ENCODE results near the gene TEX30.
"Not testable (repeated sequence)": the region's sequence is repeated elsewhere in the genome, so short reads cannot be mapped to it uniquely, and the experiment has no call there.

TEX30 gene

GRCh38 chr13:102784483-102784882 lies 10.9 kb upstream of the TEX30 start:
- Histone ChIP-seq H2AK5ac (ENCODE audit: low read length) (no peak overlapping the region), H3K27me3 (ENCODE audit: insufficient read depth, low read length) (no peaks in the 10 kb centered on the region), H3K4me2 (ENCODE audit: low read length) (no peak overlapping the region), H2BK12ac (ENCODE audit: low read length) (no peak overlapping the region), H3K4me3 (ENCODE audit: low read depth, low read length) (no peak overlapping the region), H2AFZ (ENCODE audit: insufficient read depth, low read length, poor library complexity) (no peak overlapping the region), H3K4me1 (ENCODE audit: control insufficient read depth in 1 of 2, insufficient read depth in 2 of 2, low read length in 2 of 2) (no peaks in the 10 kb centered on the region), H4K8ac (ENCODE audit: low read depth, low read length) (no peak overlapping the region), H3K9ac (ENCODE audit: low read length) (no peak overlapping the region), H4K12ac (ENCODE audit: low read depth, low read length) (no peak overlapping the region), H4K91ac (ENCODE audit: low read depth, low read length) (no peak overlapping the region), H2BK120ac (ENCODE audit: insufficient read depth, low read length, poor library complexity) (no peak overlapping the region), H3K14ac (ENCODE audit: low read length) (no peak overlapping the region), H3K36me3 (ENCODE audit: control insufficient read depth in 1 of 2, insufficient read depth in 2 of 2, low read length in 2 of 2) (peaks cover 0 to 8% of the 10 kb centered on the region in 2 experiments), H3K27ac (ENCODE audit: low read depth, low read length) (no peak overlapping the region), H2BK5ac (ENCODE audit: low read depth, low read length, poor library complexity) (no peak overlapping the region), H3K23ac (ENCODE audit: low read length) (no peak overlapping the region), H3K9me3 (ENCODE audit: insufficient read depth, low read depth, low read length) (peaks cover 5% of the 10 kb centered on the region), H3K4ac (ENCODE audit: low read depth, low read length) (no peak overlapping the region), H3K79me2 (ENCODE audit: control insufficient read depth, insufficient read depth, low read length, poor library complexity) (no peaks in the 10 kb centered on the region), H3K18ac (ENCODE audit: low read length) (no peak overlapping the region), H3K79me1 (ENCODE audit: low read length) (no peaks in the 10 kb centered on the region)
- WGBS (ENCODE audit: extremely low coverage, insufficient coverage, insufficient read length), result no CpG with 5 or more reads among the region's 3 CpGs
- DNase-seq, result no peak

- no peak overlapping the region for H4K91ac ChIP-seq (ENCODE audit: low read depth, low read length)
- H3K79me1 ChIP-seq (ENCODE audit: low read length), result no peaks in the 10 kb centered on the region
- H3K18ac ChIP-seq (ENCODE audit: low read length), result no peak overlapping the region
- H4K8ac ChIP-seq (ENCODE audit: low read depth, low read length), result no peak overlapping the region
- no peak overlapping the region for H2AK5ac ChIP-seq (ENCODE audit: low read length)
- DNase-seq, result no peak
- no peak overlapping the region for H3K9ac ChIP-seq (ENCODE audit: low read length)
- H3K4ac ChIP-seq (ENCODE audit: low read depth, low read length), result no peak overlapping the region
- H3K36me3 ChIP-seq (ENCODE audit: control insufficient read depth in 1 of 2, insufficient read depth in 2 of 2, low read length in 2 of 2), result no peaks in the 10 kb centered on the region
- no peaks in the 10 kb centered on the region for H3K79me2 ChIP-seq (ENCODE audit: control insufficient read depth, insufficient read depth, low read length, poor library complexity)
- H2BK120ac ChIP-seq (ENCODE audit: insufficient read depth, low read length, poor library complexity), result no peak overlapping the region
- no peak overlapping the region for H4K12ac ChIP-seq (ENCODE audit: low read depth, low read length)
- H3K4me3 ChIP-seq (ENCODE audit: low read depth, low read length), result no peak overlapping the region
- H3K4me2 ChIP-seq (ENCODE audit: low read length), result no peak overlapping the region
- H2BK5ac ChIP-seq (ENCODE audit: low read depth, low read length, poor library complexity), result no peak overlapping the region
- no peak overlapping the region for H2BK12ac ChIP-seq (ENCODE audit: low read length)
- no peak overlapping the region for H3K23ac ChIP-seq (ENCODE audit: low read length)
- H3K14ac ChIP-seq (ENCODE audit: low read length), result no peak overlapping the region
- no peak overlapping the region for H3K27ac ChIP-seq (ENCODE audit: low read depth, low read length)
- peaks cover 5% of the 10 kb centered on the region for H3K9me3 ChIP-seq (ENCODE audit: insufficient read depth, low read depth, low read length)
- no peaks in the 10 kb centered on the region for H3K27me3 ChIP-seq (ENCODE audit: insufficient read depth, low read length)
- no peak overlapping the region for H2AFZ ChIP-seq (ENCODE audit: insufficient read depth, low read length, poor library complexity)
- no peaks in the 10 kb centered on the region for H3K4me1 ChIP-seq (ENCODE audit: control insufficient read depth in 1 of 2, insufficient read depth in 2 of 2, low read length in 2 of 2)
- no CpG with 5 or more reads among the region's 1 CpG for WGBS (ENCODE audit: extremely low coverage, insufficient coverage, insufficient read length)
Measured at GRCh38 chr13:102781591-102781990, 8.0 kb upstream of the TEX30 start.

GRCh38 chr13:102780656-102781055 lies 7.1 kb upstream of the TEX30 start:
- H2AK5ac ChIP-seq (ENCODE audit: low read length); H3K79me2 ChIP-seq (ENCODE audit: control insufficient read depth, insufficient read depth, low read length, poor library complexity); H3K79me1 ChIP-seq (ENCODE audit: low read length); H2BK5ac ChIP-seq (ENCODE audit: low read depth, low read length, poor library complexity); H4K91ac ChIP-seq (ENCODE audit: low read depth, low read length); H3K4ac ChIP-seq (ENCODE audit: low read depth, low read length); H3K14ac ChIP-seq (ENCODE audit: low read length); H3K9me3 ChIP-seq (ENCODE audit: insufficient read depth, low read depth, low read length); H3K36me3 ChIP-seq (ENCODE audit: control insufficient read depth in 1 of 2, insufficient read depth in 2 of 2, low read length in 2 of 2); H3K9ac ChIP-seq (ENCODE audit: low read length); H4K8ac ChIP-seq (ENCODE audit: low read depth, low read length); DNase-seq; H3K23ac ChIP-seq (ENCODE audit: low read length); H2BK120ac ChIP-seq (ENCODE audit: insufficient read depth, low read length, poor library complexity); H3K18ac ChIP-seq (ENCODE audit: low read length); H2AFZ ChIP-seq (ENCODE audit: insufficient read depth, low read length, poor library complexity); H4K12ac ChIP-seq (ENCODE audit: low read depth, low read length); H3K4me3 ChIP-seq (ENCODE audit: low read depth, low read length); H3K27me3 ChIP-seq (ENCODE audit: insufficient read depth, low read length); H3K27ac ChIP-seq (ENCODE audit: low read depth, low read length); H3K4me2 ChIP-seq (ENCODE audit: low read length); H3K4me1 ChIP-seq (ENCODE audit: control insufficient read depth in 1 of 2, insufficient read depth in 2 of 2, low read length in 2 of 2); H2BK12ac ChIP-seq (ENCODE audit: low read length): not testable (repeated sequence)
- WGBS (ENCODE audit: extremely low coverage, insufficient coverage, insufficient read length), result no CpG with 5 or more reads among the region's 4 CpGs

- Histone ChIP-seq H3K9me3 (ENCODE audit: insufficient read depth, low read depth, low read length) (peaks cover 5% of the 10 kb centered on the region), H3K14ac (ENCODE audit: low read length) (no peak overlapping the region), H3K27me3 (ENCODE audit: insufficient read depth, low read length) (no peaks in the 10 kb centered on the region), H2BK12ac (ENCODE audit: low read length) (no peak overlapping the region), H3K36me3 (ENCODE audit: control insufficient read depth in 1 of 2, insufficient read depth in 2 of 2, low read length in 2 of 2) (no peaks in the 10 kb centered on the region), H3K4me3 (ENCODE audit: low read depth, low read length) (no peak overlapping the region), H3K27ac (ENCODE audit: low read depth, low read length) (no peak overlapping the region), H3K4me1 (ENCODE audit: control insufficient read depth in 1 of 2, insufficient read depth in 2 of 2, low read length in 2 of 2) (no peaks in the 10 kb centered on the region), H3K4me2 (ENCODE audit: low read length) (no peak overlapping the region), H2AK5ac (ENCODE audit: low read length) (no peak overlapping the region), H3K79me1 (ENCODE audit: low read length) (no peaks in the 10 kb centered on the region), H3K23ac (ENCODE audit: low read length) (no peak overlapping the region), H4K12ac (ENCODE audit: low read depth, low read length) (no peak overlapping the region), H2AFZ (ENCODE audit: insufficient read depth, low read length, poor library complexity) (no peak overlapping the region), H3K18ac (ENCODE audit: low read length) (no peak overlapping the region), H2BK5ac (ENCODE audit: low read depth, low read length, poor library complexity) (no peak overlapping the region), H3K79me2 (ENCODE audit: control insufficient read depth, insufficient read depth, low read length, poor library complexity) (no peaks in the 10 kb centered on the region), H2BK120ac (ENCODE audit: insufficient read depth, low read length, poor library complexity) (no peak overlapping the region), H4K8ac (ENCODE audit: low read depth, low read length) (no peak overlapping the region), H4K91ac (ENCODE audit: low read depth, low read length) (no peak overlapping the region), H3K9ac (ENCODE audit: low read length) (no peak overlapping the region), H3K4ac (ENCODE audit: low read depth, low read length) (no peak overlapping the region)
- no CpG with 5 or more reads among the region's 5 CpGs for WGBS (ENCODE audit: extremely low coverage, insufficient coverage, insufficient read length)
- no peak for DNase-seq
Measured at GRCh38 chr13:102779436-102780159, 6.0 kb upstream of the TEX30 start.
